GM19468 (cell line): ENCODE measurements around the gene RPRM.
A peak's percentile ranks its signal among the peaks of the same experiment; 100 is the strongest.
"Not testable (repeated sequence)": the region's sequence is repeated elsewhere in the genome, so short reads cannot be mapped to it uniquely, and the experiment has no call there.

ENCODE experiments used
- ATAC-seq: cut with Tn5 transposase; IDR thresholded peaks from one replicate; pipeline ENCODE4 v1.9.1; 2021; ENCODE audit warnings: mild to moderate bottlenecking, moderate library complexity, moderate number of reproducible peaks; ENCODE audit not compliant: unreplicated experiment; ENCODE audit errors: extremely low read depth

RPRM gene

DNA sequence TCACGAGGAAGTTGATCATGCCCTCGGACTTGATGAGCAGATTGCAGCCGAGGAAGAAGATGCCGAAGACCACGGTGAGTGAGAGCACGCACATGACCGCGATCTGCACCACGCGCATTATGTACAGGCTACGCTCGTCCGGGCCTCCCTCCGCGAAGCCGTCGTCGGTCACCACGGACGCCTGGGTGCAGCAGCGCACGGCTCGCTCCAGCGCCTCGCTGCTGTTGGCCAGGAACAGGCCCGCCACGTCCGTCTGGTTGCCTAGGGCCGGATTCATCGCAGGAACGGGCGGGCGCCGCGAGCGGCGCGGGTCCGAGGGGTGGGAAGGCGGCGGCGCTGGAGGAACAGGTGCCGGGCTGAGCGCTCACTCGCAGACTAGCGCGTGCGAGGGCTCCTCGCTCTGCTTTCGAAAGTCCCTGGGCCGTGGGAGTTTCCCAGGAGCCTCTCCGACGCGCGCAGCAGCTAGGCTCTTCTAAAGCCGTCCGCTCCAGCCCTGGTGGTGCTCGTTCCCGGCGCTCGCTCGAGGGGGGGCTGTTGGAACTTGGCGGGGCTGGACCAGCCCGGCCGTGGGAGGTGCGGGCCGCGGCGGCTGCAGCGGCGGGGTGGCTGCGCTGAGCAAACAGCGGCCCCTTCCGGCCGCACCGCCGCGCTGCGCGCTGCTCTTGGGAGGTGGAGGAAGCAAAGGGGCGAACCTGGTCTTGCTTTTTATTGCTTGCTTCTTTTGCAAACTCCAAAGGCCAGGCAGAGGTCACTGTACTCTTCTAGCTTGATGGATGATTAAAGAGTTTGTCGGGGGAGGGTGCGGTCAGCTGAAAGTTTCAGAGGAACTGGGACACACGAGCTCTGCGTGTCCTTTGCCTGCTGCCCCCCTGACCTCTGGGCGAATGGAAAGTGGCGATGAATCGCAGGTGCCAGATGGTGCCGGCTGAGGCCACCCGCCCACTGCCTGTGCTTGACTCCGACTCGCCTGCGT lies at the start of gene RPRM:
Gene RPRM, minus strand, starts transcription at position 474 of the 973 bp plus-strand sequence. Its CDS starts 197 bp downstream, at position 277.
- peak; percentile 74 for ATAC-seq

DNA sequence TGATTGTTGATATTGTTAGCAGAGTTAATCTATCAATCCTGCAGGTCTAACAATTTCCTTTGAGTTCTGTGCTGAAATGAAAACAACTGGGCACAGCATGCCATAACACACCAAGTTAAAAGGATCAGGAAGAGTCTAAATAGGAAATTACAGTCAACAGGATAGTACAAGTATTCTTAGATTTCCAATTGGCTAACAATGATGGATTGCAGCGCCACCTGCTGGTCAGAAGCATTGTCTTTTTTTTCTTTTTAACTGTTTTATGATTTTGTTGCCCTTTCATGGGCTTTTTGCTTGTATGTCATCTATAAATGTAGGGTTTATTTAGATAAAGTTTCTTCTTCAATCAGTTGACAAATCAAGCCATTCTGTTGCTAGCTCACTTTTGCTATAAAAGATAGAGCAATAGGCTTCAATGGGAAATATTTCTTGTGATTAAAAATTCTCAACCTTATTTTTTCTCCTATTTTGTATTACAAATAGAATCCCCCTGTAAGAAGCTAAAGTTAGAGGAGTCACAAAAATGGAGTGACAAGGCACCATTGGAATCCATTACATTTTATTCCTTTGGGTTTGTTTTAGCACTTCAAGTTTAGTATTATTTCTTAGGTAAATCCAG lies 40.8 kb upstream of the RPRM start:
- no peak for ATAC-seq

DNA sequence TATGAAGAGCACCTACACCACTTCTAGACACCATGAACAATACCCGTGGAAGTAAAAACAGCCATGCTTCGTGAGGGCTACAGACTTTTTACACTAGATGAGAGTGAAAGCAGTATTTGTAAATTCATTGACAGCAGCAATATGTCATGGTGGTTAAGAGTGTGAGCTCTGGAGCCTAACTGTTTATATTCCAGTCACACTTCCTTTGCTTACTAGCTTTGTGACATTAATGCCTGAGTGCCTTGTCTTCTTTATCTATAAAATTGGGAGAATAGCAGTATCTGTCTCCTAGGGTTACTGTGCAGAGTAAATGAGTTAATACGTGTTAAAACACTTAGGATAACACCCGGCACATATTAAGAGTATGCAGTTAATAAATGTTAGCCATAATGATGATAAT lies 33.8 kb upstream of the RPRM start:
- no peak for ATAC-seq

DNA sequence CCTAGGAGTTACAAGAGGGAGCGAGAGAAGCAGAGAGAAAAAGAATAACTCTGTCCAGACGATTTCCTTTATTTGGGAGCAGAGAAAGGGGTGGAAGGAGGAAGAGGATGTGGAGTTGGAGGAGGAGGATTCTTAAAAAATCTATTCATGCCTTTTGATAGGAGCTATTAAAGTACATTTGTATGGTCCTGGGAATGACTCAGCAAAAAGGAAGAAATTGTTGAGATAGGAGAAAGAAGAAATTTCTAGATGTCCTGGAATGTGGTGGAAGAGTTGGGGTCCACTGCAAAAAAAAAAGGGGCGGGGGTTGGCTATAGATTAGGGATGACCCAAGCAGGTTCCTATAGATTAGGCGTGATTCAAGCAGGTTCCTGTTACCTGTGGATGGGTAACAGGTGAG lies 32.4 kb upstream of the RPRM start:
- no peak for ATAC-seq

DNA sequence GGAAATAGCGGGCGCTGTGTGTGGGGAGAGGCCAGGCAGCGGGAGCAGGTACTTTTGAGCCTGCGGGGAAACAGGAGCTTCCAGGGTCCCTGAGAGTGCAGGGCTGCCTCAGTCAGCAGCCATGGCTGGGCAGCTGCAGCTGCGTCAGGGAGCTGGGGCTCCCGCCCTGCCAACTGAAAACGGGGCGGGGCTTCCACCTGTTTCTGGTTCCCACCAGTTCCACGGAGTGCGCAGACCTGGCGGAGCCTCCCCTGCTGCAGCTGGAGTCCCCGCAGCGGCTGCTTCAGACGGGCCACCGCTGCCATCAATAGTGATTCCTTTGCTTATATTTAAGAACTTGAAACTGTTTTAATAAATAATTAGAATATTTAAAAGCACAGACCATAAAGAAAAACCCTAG lies 30.6 kb upstream of the RPRM start:
- no peak for ATAC-seq

DNA sequence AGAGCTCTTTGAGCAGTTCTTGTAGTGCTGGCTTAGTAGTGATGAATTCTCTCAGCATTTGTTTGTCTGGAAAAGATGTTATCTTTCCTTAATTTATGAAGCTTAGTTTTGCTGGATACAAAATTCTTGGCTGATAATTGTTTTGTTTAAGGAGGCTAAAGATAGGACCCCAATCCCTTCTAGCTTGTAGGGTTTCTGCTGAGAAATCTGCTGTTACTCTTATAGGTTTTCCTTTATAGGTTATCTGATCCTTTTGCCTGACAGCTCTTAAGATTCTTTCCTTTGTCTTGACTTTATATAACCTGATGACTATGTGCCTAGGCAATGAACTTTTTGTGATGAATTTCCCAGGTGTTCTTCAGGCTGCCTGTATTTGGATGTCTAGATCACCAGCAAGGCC lies 27.9 kb upstream of the RPRM start:
- ATAC-seq = not testable (repeated sequence)

DNA sequence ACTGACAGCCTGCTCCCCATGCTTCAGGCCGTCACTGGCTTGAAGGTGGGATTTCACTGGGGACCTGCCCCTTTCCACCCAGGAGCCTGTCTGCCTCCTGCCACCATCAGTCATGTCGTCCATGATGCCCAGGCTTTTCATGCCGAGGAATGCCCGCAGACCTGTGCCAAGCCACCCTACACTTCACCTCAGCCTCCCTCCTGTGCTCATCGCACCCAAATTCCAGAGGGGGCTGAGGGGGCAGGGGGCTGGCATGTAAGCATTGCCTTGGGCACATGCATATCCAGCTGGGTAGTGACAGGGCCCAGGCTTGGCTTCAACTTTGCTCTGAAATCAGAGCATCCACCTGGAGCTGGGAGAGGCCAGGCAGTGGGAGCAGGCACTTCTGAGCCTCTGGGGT lies 20.9 kb upstream of the RPRM start:
- no peak for ATAC-seq

DNA sequence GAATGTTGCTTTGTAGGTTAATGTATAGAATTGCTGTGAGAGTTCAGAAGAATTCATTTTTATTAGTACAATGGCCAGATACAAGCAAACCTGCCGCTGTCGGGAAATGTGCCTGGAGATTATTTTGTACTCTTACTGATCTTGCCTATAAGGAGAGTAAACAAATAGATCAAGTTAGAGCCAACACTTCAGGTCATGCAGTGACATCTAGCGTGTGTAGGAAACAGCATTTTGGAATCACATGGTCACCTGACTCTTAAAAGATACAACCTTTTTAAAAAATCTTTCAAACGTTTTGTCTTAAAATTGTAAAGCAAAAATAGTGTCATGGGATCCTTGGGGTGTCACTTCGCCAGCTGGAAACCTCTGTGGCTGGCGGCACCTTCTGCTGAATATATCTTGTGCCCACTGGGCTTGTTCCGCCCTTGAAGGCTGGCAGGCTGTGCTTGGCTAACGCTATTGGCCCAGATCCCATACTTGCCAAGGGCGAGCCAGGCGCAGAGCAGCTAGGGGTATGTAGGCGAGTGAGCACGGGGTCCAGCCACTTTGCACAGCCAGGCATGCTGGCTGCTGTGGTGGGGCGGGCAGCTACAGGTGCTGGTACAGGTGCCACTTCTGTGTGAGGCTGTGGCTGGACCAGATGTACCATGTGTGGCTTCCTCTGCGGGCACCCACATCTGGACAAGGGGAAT lies 19.5 kb upstream of the RPRM start:
- no peak for ATAC-seq

DNA sequence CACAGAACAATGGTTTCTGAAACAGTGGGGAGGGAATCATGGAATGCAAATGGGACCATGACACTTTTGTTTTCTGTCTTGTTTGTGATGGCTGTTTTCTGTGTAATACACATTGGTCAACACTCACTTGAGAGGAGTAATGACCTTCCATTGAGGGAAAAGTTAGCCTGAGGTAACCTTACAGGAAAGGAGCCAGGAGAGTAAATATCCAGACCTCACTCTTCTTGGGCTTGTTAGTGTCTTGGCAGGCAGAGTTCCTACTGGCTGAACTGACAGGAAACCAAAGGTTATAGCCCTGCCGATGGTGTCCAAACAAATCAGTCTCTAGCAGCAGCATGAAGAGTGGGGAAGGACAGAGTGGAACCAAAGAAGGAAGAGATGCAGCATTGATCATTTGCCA lies 17.2 kb upstream of the RPRM start:
- no peak for ATAC-seq

DNA sequence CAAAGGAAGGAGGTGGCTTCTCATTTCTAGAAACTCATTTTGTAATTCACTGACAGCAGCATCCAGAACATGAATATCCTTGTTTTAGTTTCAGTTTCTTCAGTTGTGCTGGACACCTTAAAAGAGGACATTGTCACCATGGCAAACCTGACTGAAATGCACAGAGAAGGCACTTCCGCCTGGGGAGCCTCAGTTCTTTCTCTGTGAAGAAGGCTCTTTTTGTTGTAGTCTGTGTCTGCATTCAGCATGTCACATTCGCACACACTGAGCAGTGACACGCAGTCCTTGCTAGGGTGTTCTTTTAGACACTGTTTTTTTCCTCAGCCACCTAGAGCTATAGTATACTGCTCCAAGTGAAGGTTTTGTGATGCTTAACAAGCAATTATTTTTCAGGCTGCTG lies 9.5 kb upstream of the RPRM start:
- no peak for ATAC-seq

DNA sequence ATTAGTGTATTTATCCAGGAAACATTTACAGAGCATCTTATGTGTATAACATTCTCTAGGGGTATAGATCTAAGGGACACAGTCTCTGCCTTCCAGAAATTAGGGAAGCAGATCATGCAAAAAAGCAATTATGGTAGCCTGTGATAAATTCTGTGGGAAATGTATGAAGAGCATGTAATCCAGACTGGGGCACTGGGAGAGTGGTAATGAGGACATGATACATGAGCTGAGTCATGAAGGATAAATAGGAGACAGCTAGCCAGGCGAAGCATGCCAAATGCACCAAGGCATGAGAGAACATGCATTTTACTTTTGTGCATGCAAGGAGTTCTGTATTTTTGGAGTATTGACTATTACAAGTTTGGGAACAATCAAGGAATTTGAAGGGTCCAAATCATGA lies 8.9 kb upstream of the RPRM start:
- ATAC-seq = no peak

DNA sequence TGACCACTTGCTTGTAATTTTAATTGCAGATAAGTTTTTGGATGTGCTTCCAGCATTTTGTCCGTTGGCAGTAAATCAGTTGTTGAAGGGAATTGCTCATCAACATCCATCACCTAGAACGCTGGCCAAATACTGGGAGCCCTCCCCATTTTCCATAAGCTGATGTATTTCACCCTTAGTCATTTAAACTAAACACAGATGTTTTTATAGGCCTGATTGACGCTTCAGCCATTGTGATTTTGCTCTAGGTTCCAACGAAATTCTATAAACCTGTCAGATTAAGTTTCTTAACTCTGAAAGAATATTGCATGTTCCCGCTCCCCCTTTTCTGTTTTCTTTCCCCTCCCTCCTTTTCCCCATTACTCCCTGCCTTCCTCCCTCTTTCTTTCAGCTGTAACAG lies 1.0 kb upstream of the RPRM start:
- no peak for ATAC-seq

DNA sequence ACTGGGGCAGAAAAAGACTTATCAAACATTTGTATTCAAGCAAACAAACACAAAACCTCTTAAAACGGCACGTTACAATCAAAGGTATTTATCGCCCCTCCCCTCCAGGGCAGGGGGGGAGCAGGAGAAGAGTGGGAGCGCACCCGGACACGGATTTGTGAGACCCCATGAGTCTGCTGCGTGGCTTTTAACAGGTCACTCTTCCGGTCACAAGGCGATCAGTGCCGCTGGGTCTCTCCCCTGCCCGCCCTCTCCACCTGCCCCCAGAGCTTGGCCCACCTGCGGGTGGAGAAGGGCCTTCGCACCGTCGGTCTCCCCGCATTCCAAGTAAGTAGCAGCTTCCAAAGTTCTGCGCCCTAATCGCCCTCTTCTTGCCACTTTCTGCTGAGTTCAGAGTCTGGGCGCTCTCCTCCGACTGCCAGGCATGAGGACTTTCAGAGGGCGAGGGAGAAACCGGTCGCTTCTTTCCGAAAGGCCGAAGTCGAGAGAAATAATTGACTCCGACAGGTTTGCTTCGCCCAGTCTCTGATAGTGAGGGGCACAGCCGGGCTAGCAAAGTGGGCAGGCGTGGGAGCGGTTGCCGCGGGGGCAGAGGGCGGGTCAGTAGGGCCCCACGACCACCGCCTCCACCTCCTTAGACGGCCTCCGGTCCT lies 800 bp downstream of the RPRM start:
- no peak for ATAC-seq

DNA sequence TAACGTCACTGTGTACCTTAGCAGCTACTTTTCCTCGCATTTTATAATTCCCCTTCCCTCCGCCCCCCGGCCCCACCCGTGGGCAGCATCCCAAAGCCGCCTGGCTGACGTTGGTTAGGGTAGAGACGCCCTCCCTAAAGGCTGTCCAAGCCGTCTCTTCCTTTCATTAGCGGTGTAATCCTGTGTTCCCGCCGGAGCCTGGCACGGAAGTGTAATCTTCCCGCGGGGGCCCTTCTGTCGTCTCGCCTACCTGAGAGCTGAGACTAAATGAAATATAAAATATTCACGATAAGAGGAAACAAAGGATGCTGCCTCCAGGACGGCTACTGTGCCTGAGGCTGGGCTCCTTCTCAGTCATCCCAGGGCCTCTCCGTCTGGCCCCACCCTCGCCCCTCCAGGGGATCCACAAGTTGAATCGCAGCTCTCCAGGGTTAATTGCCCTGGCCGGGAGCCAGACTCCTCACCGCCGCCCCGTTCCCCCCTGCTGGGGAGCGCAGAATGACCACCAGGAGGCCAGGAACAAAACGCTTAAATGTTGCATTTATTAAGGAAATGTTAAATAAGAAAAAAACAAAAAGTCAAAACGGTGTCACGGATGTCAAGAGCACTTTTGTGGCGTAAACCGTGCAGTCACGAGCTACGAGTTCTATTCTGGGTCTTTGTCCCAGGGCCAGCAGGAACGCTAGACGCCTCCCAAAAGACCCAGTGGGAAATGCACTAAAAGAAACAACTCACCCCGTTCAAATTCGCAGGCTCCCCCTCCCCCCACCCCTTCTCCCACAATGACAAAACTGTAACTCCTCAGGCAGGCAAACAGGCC lies 1.5 kb downstream of the RPRM start:
- no peak for ATAC-seq

DNA sequence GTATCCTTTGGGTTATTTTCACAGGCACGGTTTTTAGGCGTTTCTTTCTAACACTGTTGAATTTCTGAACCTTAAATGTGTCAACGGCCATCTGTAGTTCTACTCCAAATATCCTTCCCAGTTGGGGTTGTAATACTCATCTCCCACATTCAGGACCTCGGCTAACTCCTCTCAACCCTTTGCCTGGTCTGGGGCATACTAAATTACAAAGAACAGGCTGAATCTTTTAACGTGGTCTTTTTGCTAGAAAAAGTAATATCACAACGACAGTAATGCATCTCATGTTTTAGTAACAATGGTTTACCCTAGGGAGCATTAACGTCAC lies 2.1 kb downstream of the RPRM start:
- ATAC-seq = no peak

DNA sequence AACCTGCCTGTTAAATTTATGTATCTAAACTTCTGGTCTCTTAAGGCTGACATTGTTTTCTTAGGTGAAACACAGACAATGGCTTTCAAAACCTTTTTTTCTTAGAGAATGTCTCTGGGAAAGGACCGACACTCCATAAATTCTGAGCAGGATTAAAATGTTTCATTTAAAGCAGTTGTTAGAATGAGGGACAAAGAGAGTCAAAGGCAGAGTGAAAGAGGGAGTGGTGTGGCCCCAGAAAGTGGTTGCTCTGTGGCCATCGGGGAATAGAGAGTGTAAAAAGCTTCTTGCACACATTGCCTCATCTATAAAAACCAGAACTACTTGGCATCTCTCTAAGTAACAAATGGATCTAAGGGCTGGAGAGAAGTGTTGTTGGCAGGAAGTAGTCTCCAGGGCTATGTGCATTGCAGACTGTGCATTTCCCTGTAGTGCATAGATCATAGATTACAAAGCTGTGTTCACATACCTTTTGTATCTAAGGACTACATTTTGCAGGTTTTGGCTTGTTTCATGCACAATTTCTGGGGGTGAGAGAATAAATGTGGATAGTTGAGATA lies 3.6 kb downstream of the RPRM start:
- no peak for ATAC-seq

DNA sequence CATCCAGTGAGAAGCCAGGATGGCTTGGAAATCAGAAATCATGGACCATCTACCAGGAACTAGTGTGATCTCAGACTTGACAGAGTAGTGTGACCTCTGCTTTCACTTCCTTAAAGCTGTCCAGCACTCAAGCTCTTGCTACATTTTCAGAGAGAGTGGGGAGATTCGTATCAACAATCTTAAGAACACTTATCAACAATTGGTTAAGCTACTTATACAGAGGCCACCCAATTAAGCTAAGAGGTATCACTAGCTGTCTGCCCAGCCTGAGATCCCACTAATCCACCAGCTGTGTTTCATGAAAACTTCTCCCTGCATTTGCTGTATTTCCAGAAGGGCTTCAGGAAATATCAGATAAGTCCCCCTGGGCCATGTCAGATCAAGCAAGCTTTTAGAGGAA lies 4.2 kb downstream of the RPRM start:
- ATAC-seq = no peak

DNA sequence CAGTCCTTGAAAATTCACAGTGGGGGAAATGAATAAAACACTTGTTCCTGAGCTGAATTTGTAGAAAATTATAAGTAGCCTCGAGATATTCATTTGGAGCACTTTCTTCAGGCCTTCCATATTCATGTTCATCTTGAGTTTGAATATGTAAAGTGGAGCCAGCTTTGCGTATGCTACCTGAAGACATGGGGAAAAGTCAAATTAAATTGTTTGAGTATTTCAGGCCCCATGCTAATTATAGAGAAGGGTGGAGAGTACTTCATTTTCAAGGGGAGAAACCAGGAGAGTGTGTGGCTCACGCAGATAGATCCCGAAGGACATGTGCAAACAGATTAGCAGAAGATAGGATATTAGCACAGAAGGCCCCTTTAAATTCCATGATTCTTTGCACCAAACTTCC lies 7.7 kb downstream of the RPRM start:
- ATAC-seq = no peak

DNA sequence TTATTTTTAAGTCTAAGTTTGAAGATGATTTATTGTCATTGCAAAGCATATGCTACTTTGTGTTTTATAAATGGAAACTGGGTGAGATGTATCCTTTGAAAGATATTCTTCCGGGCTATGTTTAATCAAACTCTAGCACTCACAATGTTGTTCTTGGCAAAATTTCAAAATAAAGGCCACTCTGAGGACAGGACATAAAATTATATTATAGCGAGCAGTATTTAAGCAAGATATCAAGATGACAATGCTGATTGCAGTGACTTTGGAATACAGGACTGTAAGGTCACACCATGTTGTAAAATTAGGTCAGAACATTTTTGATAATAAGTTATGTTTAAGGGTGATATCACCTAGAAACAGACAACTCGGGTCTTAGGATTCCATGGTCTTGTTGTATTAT lies 14.2 kb downstream of the RPRM start:
- no peak for ATAC-seq
